ENCODE measurements around the gene LMF1. TPM values are rescaled to one million over a fixed set of nuclear protein-coding genes. Genes with fewer than 3 reads are reported as not detected.

Gene LMF1
- total and polyA plus RNA-seq, 2 of the 8 experiments (the other 6 are each of a cell fraction or from before 2014, with no cell fraction given) = 3.5 to 9.1 TPM

DNA sequence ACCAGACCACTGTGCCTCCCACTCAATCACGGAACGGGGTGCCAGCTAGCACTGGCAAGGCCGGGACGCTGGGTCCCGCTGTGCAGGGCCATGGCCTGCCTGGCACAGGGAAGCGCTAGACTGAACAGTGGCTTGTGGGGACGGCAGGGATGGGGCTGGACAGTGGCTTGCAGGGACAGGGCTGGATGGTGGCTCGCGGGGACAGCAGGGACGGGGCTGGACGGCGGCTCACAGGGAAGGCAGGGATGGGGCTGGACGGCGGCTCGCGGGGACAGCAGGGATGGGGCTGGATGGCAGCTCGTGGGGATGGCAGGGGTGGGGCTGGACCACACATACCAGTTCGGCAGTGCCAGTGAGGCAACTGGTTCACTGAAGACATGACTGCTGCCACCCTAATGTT is 32.6 kb downstream of the LMF1 start:
- H4K8ac ChIP-seq (ENCODE audit: extremely low read depth, insufficient read depth, low read length) = no peak overlapping the region
- H3K9ac ChIP-seq (replicated peaks in 1 of 4; ENCODE audit: extremely low read depth in 1 of 4, low read depth in 3 of 4, low read length in 3 of 4) = no peak overlapping the region
- H4K5ac ChIP-seq (ENCODE audit: insufficient read length, low read depth, low read length) = no peak overlapping the region
- H2BK12ac ChIP-seq (ENCODE audit: low read depth, low read length) = no peak overlapping the region
- H3K27ac ChIP-seq (ENCODE audit: low read depth, low read length) = no peak overlapping the region
- no peak overlapping the region for H3K56ac ChIP-seq (replicated peaks; ENCODE audit: insufficient read length, low read depth, low read length)
- H3K9me3 ChIP-seq (ENCODE audit: insufficient read depth in 2 of 2, low read depth in 1 of 2, low read length in 1 of 2) = peaks cover 11 to 44% of the 10 kb centered on the region in 2 experiments
- H2AFZ ChIP-seq (ENCODE audit: low read length) = no peak overlapping the region
- H3K4me2 ChIP-seq (ENCODE audit: insufficient read depth in 1 of 2, low read depth in 2 of 2, low read length in 2 of 2) = no peak overlapping the region
- WGBS, 2 experiments (ENCODE audit: extremely low coverage in 1 of 2, insufficient coverage in 1 of 2, insufficient read length in 1 of 2, insufficient replicate concordance in 2 of 2, low coverage in 1 of 2, low lambda C conversion rate in 2 of 2, missing lambda C conversion rate in 1 of 2) = 74% methylated on average over 15 of the region's 18 CpGs; no CpG with 5 or more reads in 1 of the 2 experiments
- ChIA-PET CTCF (ENCODE audit: partially characterized antibody) (interaction anchor here (1.1 kb wide), 1 partner anchor 44 kb away, joined by 3 read pairs; no protein-coding TSS in a partner anchor), POLR2A (ENCODE audit: partially characterized antibody) (no interaction called here)
- no peak for FAIRE-seq
- no peak overlapping the region for H2BK5ac ChIP-seq (ENCODE audit: low read depth, low read length)
- no peaks in the 10 kb centered on the region for H3K79me2 ChIP-seq (ENCODE audit: control insufficient read depth in 1 of 2, insufficient read depth in 2 of 2, low read length in 2 of 2)
- no peak overlapping the region for H3K14ac ChIP-seq (ENCODE audit: insufficient read length)
- no peak overlapping the region for H2BK20ac ChIP-seq (ENCODE audit: low read length)
- H2AK5ac ChIP-seq (ENCODE audit: low read depth, low read length) = no peak overlapping the region
- H3K23ac ChIP-seq (ENCODE audit: insufficient read length) = no peak overlapping the region
- no peak overlapping the region for H2BK120ac ChIP-seq (replicated peaks; ENCODE audit: low read depth, low read length)
- no peaks in the 10 kb centered on the region for H3K36me3 ChIP-seq (ENCODE audit: control insufficient read depth in 2 of 4, insufficient read depth in 4 of 4, low read length in 3 of 4)
- no peak for TF ChIP-seq PHF8 (conservative IDR thresholded peaks at IDR 0.05; ENCODE audit: low read depth, low read length)
- no peak for TF ChIP-seq SP2 (IDR thresholded peaks at IDR 0.05; ENCODE audit: low read length)
- TF ChIP-seq POLR2A (IDR thresholded peaks at IDR 0.05; ENCODE audit: control extremely low read depth in 1 of 2, low read depth in 2 of 2, low read length in 2 of 2) = no peak
- TF ChIP-seq RXRA (IDR thresholded peaks at IDR 0.05; ENCODE audit: insufficient read depth, low read depth, low read length) = no peak
- no peak for TF ChIP-seq GABPA (IDR thresholded peaks at IDR 0.05; ENCODE audit: borderline replicate concordance, insufficient read depth, low read length)
- no peak for TF ChIP-seq TEAD4 (IDR thresholded peaks at IDR 0.05; ENCODE audit: low read depth, low read length)
- TF ChIP-seq MAFK (IDR thresholded peaks at IDR 0.05; ENCODE audit: low read depth, low read length) = no peak
- TF ChIP-seq, protein P1, sequence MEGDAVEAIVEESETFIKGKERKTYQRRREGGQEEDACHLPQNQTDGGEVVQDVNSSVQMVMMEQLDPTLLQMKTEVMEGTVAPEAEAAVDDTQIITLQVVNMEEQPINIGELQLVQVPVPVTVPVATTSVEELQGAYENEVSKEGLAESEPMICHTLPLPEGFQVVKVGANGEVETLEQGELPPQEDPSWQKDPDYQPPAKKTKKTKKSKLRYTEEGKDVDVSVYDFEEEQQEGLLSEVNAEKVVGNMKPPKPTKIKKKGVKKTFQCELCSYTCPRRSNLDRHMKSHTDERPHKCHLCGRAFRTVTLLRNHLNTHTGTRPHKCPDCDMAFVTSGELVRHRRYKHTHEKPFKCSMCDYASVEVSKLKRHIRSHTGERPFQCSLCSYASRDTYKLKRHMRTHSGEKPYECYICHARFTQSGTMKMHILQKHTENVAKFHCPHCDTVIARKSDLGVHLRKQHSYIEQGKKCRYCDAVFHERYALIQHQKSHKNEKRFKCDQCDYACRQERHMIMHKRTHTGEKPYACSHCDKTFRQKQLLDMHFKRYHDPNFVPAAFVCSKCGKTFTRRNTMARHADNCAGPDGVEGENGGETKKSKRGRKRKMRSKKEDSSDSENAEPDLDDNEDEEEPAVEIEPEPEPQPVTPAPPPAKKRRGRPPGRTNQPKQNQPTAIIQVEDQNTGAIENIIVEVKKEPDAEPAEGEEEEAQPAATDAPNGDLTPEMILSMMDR (IDR thresholded peaks at IDR 0.05; ENCODE audit: control extremely low read depth in 1 of 3, insufficient read depth in 1 of 3, low read depth in 1 of 3, low read length in 3 of 3) = no peak
- no peak for TF ChIP-seq TCF12 (IDR thresholded peaks at IDR 0.05; ENCODE audit: low read depth, low read length)
- H3K4me3 ChIP-seq (ENCODE audit: extremely low read depth in 1 of 4, insufficient read depth in 2 of 4, low read depth in 3 of 4, low read length in 4 of 4) = no peak overlapping the region
- no peak for DNase-seq (ENCODE audit: low read depth in 1 of 2, low spot score in 2 of 2)
- H3K4ac ChIP-seq (replicated peaks; ENCODE audit: insufficient read length, low read depth, low read length) = no peak overlapping the region
- no peaks in the 10 kb centered on the region for H3K23me2 ChIP-seq (ENCODE audit: low read depth, low read length)
- no peaks in the 10 kb centered on the region for H3K79me1 ChIP-seq (ENCODE audit: low read depth, low read length)
- H4K91ac ChIP-seq (replicated peaks; ENCODE audit: insufficient read length, low read length) = no peak overlapping the region
- H3K27me3 ChIP-seq (replicated peaks in 1 of 4; ENCODE audit: control insufficient read depth in 3 of 4, extremely low read depth in 1 of 4, insufficient read depth in 3 of 4, low read length in 3 of 4) = no peaks in the 10 kb centered on the region
- H3K4me1 ChIP-seq (replicated peaks in 1 of 4; ENCODE audit: control insufficient read depth in 3 of 4, insufficient read depth in 4 of 4, low read length in 3 of 4) = no peaks in the 10 kb centered on the region; a peak in 1 of 7 replicates
- H3K18ac ChIP-seq (ENCODE audit: extremely low read depth, low read length) = no peak overlapping the region
- no peak overlapping the region for H2BK15ac ChIP-seq (ENCODE audit: low read length)
- no peaks in the 10 kb centered on the region for H4K20me1 ChIP-seq (replicated peaks in 1 of 2; ENCODE audit: control insufficient read depth in 1 of 2, insufficient read depth in 2 of 2, low read length in 2 of 2)

Data from H1 (cell line).